GM19025 (cell line): Measurements from ENCODE around the gene CDYL.

Source experiments
- ATAC-seq: cut with Tn5 transposase; IDR thresholded peaks from one replicate; pipeline ENCODE4 v1.9.1; 2021; ENCODE audit warnings: mild to moderate bottlenecking, low read depth, moderate library complexity; ENCODE audit not compliant: unreplicated experiment

The CDYL gene

GRCh38 chr6:4903751-4904370 lies 127.7 kb downstream of the CDYL start:
- ATAC-seq: no peak

DNA sequence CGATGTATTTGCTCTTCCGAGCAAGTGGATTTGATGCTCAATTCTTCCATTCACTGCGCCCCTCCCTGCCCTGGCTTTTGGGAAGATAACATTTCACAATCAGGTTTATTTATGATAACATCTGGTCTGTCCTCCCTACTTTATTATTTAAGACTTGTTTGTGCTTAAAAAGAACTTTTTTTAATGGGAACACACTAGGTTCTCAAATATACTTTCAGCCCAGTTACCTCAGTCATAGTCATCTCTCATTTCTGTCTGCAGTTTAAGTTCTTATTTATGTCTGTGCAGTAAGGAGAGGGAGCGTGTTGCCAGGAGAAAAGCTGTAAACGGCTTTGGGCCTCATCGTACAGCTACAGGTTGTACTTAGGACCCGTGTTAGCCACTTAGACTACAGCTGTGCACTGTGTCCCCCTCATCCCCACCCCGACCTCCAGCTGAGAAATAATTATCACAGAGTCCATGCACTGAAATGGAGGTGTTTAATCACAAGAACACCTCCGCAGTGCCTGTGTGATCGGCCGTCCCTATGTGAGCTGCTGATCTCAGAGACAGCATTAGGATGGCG lies 128.3 kb downstream of the CDYL start:
- ATAC-seq: no peak

DNA sequence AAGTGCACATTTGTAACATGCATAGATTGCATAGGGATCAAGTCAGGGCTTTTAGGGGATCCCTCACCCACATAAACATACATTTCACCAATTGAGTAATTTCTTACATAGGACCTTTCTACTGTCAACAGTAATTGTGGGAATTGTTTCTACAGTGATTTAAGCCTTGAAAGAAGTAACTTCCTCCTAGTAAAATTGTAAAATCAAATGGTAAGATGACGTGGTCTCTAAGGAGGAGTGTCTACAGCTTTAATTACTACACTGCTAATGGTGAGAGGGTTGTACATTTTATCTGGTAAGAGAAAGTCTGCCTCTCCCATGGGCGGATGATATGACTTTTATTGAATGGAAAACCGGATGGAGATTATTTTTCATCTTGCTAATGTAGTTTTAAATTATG lies 129.6 kb downstream of the CDYL start:
- ATAC-seq: no peak

- no peak for ATAC-seq
Measured at GRCh38 chr6:4906293-4907276, 130.4 kb downstream of the CDYL start.

GRCh38 chr6:4907602-4908001 lies 131.4 kb downstream of the CDYL start:
- ATAC-seq: no peak

DNA sequence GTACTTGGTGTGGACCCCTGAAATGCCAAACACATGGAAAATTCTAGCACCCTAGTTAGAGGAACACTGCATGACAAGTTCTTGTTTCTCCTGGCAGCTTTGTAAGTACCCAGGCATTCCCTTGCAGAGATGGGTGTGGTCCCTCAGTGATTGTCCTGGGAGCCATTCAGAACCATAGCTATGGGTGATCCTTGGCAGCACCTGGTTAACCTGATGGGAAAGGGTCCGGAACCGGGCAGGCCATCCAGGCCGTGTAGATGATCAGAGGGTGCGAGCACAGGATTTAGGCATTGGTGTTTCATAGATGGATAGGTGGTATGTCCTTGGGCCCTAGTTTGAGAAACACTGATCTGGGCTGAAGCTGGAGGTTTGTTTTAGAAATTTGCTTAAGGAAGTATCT lies 131.9 kb downstream of the CDYL start:
- no peak for ATAC-seq

DNA sequence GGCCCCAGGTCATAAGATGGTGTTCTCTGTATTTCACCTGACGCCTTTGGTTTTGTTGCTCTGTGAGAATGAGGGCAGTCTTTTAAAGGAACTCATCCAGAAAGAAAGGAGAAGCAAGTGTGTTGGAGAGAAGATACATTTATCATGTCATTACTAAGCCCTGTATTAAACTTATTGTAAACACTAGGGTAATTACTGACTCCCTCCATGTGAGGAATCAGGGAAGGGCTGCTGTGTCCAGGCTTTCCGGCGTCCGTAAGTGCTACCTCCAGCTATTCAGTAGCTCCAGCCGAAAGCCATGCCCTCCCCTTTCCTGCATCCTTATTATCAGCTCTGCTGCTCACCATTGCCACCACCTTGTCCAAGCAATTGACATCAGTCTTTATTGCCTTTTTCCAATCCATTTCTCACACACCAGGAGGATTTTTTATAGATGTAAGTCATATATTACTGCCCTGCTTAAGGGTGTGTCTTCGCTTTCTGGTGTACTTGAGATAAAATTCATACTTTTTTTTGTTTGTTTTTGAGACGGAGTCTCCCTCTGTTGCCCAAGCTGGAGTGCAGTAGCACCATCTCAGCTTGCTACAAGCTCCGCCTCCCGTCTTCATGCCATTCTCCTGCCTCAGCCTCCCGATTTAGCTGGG lies 133.0 kb downstream of the CDYL start:
- no peak for ATAC-seq

- no peak for ATAC-seq
Measured at GRCh38 chr6:4910037-4910760, 134.0 kb downstream of the CDYL start.

DNA sequence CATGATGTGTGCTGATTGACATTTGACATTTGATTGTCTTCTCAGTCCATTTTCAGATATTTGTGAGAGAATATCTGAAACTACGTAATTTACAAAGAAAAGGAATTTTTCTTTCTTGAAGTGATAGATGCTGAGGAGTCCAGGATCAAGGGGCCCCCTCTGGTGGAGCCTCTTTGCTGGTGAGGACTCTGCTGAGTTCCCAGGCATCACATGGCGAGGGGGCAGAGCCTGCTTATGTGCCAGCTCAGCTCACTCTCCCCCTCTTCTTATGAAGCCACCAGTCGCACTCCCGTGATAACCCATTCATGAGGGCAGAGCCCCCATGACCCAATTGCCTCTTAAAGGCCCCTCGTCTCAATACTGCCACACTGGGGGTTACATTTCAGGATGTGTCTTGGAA lies 136.4 kb downstream of the CDYL start:
- no peak for ATAC-seq

- ATAC-seq: no peak
Measured at GRCh38 chr6:4913705-4914419, 137.7 kb downstream of the CDYL start.

GRCh38 chr6:4914420-4915159 lies 138.4 kb downstream of the CDYL start:
- no peak for ATAC-seq

GRCh38 chr6:4916954-4917561 lies 140.9 kb downstream of the CDYL start:
- no peak for ATAC-seq

GRCh38 chr6:4920914-4921410 lies 144.8 kb downstream of the CDYL start:
- ATAC-seq: no peak

DNA sequence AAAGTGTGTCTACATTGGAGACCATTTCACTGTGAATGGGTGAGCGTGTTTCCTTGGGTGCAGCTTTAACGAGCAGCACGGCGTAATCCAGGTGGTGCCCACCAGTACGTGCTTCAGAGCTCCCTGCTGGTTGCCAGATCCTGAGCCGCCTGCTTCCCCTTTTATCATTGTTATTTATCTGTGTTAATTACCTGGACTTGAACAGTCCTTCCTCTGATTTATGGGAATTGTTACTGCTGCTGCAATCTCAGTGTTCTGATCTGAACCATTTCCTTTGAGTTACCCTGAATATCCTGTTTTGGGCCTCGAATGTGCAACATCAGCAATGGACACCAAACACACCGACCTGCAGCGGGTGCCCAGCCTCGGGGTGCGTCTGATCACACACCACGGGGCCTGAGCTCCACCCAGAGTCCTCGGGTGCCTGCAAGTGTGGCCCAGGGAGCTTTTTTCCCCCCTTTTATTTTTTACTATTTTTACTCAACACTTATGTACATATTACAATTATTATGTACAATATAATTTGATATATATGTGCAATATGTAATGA lies 146.4 kb downstream of the CDYL start:
- no peak for ATAC-seq

- ATAC-seq: no peak
Measured at GRCh38 chr6:4923081-4923480, 146.9 kb downstream of the CDYL start.

DNA sequence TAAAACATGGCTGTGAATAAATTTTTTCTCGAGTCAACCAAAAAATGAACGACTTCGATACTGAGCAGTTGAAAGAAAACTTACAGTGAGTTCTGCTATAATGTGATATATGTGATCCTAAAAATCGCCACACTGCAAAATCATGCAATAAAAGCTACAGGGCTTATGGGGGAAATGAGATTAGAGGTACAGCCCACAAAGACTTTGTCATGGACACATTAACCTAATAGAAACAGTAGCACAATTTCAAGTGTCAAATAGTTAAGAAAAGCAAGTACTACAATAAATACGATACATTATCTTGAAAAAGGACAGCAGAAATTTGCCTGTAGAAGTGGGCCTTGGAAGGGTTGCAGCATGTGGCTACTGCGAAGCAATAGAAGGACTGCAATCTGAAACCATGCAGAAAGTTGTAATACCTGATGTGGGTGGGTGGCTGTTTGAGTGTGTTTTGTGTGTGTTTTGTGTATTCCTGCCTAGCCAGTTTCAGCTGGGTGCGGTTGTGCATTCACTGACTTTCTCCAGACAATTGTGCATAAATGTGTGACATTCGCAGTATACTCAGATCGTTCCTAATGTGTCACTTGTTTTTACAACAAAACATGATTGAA lies 148.6 kb downstream of the CDYL start:
- no peak for ATAC-seq

GRCh38 chr6:4925580-4925979 lies 149.4 kb downstream of the CDYL start:
- ATAC-seq: no peak

- no peak for ATAC-seq
Measured at GRCh38 chr6:4928426-4928825, 152.2 kb downstream of the CDYL start.
